LoVo (cell line): ENCODE measurements around the gene KANK4.

Experiments used
- DNase-seq: peaks from one replicate; pipeline ENCODE4 v3.0.0-alpha.2; 2016; ENCODE audit warnings: low spot score

KANK4 gene

DNA sequence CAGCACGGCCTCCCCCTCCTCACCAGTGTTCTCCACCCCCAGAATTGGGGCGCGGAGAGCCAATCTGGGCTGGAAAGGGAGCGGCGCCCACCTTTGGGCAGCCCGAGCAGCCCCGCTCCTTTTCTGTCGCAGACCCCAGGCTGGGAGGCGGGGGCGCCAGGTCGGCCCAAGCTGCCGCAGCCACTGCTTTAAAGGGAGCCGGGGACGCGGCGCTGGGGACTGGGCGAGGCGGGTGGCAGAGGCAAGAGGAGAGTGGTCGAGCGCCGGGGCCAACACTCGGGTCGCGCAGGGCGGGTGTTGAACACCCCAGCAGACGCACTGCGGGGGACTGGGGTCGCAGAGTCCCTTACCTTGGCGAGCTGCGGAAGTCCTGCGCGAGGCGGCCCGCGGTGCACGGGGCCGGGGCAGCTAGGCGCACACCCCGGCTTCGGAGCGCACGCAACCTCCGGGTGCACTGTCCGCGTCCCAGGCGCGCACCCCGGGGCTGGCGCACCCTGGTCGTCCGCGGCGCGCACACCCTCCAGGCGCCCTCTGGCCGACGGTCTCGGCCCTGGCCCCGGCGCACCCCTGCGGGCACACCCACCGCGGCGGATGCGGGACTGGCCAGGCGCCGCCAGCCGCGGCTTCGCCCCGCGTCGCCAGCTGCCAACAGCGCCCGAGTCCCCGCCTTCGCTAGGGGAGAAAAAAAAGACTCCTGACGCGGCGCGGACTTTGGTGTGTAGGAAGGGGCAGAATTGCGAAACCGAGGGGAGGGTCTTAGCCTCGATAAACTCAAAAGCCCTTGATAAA, at the start of gene KANK4:
TSS of gene KANK4 (minus strand) at position 679 of the 789 bp plus-strand sequence. CDS start 37,870 bp downstream, outside the sequence.
- DNase-seq, result peak; percentile 8

DNA sequence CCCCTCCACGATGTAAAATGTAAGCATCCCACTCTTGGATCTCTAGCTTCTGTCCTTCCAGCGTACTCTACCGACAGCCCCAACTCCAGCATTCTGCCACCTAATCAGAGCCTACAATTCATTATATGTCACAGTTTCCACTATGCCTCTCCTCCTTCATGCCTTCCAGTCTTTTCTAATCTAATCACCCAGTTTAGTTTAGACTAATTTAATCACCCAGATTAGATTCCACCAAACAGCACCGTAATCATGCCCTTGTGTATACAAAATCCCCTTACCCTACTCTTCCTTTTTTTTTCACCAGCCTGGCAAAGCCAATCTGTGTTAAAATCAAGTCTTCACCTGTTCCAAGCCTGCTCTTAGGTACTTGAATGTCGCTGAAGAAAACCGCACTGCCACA, 49.8 kb upstream of the KANK4 start:
- no peak for DNase-seq

DNA sequence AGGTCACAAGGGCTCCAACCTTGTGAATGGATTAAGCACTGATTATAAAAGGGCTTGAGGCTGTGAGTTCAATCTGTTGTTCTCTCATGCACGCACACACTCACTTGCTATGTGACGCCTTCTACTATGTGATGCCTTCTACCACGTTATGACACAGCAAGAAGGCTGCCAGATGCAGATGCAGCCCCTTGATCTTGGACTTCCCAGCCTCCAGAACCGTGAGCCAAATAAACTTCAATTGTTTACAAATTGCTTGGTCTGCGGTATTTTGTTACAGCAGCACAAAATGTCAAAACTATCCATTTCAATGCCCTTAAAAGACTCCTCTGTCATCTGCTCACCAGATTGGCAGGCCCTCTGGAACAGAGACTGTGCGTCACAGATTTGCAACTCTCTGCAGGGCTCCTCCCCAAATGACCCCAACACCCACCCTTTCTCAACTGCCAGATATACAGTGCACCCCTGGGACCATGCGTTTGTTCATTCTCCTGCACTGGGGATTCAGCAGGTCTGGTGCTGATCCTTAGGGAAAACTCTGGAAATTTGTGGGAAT, 47.8 kb upstream of the KANK4 start:
- no peak for DNase-seq

DNA sequence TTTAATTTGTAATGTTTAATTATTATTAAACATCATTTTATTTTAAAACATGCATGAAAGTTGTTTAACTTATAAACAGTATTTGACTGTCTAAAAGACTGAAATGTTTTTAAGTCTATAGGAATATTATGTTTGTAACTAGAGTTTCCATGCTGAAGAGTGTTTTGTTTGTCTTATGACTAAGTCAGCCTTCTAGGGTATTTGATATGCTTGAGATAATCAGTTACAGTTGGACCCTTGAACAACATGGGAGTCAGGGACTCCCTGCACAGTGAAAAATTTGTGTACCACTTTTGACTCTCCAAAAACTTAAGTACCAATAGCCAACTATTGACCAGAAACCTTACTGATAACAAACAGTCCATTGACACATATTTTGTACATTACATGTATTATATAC, 45.5 kb upstream of the KANK4 start:
- DNase-seq, result no peak

DNA sequence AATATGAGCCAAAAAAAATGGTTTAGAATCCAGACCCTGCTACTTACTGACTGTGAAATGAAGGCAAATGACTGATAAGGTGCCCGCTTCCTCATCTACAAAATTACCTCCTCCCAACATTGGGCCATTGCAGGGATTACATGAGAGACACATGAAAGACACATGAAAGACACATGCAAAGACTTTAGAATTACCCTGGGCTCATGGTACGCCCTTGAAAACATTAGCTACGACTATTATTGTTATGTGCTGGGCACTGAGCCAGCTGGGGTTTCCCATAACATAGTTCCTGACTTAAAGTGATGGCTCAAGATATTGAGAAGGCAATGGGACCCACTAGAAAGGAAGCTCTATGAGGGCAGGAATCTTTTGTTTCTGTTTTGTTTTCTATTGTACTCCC, 43.7 kb upstream of the KANK4 start:
- DNase-seq, result no peak

DNA sequence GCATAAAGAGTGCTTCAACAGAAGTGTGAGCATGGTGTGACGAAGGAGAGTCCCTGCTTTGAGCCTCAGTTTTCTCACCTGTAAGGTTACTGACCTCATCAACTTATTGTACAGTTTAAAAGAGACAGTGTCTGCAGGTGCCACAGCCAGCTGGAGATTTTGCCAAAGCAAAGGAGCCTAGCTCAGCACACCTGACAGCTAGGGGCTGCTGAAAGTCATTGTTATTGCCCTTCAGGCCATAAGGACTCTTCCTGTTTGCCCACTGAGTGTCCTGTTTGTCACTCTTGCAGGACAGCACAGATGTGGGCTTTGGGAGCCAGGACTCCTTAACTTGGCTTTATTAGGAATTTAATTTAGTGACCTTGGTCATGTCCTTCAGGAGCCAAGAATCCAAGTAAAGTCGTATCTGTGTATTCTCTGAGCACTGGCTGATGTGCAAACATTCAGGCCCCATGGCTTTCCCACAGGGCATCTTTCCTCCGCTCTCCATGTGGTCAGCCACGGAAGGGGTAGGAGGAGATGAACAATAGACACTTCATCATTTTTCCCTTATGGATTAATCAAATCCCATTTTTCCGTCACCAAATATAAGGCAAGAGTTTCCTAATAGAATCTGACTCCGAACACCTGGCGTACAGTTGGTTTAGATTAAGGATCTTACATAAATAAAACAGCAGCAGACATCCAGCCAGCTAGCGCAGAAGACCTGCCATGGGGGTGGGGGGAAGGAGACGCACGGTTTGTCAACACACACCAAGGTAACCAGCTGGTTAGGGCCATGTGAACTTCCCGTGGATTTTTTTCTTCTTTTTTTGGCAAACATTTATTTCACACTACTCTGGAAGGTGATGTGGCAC, 43.1 kb upstream of the KANK4 start:
- no peak for DNase-seq

DNA sequence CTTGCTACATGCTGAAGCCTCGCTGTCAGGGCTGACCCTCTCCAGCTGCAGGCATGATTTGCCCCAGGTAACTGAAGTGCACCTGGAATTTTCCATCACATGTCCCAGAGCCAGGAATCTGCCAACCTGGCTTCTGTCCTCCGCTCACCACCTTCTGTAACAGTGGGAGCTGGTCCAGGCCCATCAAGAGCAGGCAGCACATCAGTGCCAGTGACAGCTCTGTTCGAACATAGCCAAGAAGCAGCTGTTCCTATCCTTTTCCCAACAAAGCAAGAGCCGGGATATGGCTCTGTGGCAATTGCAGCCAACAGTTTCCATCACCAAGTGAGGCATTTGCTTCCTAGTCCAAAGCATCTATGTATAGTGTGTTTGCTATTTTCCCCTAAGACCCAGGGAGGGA, 42.2 kb upstream of the KANK4 start:
- no peak for DNase-seq

DNA sequence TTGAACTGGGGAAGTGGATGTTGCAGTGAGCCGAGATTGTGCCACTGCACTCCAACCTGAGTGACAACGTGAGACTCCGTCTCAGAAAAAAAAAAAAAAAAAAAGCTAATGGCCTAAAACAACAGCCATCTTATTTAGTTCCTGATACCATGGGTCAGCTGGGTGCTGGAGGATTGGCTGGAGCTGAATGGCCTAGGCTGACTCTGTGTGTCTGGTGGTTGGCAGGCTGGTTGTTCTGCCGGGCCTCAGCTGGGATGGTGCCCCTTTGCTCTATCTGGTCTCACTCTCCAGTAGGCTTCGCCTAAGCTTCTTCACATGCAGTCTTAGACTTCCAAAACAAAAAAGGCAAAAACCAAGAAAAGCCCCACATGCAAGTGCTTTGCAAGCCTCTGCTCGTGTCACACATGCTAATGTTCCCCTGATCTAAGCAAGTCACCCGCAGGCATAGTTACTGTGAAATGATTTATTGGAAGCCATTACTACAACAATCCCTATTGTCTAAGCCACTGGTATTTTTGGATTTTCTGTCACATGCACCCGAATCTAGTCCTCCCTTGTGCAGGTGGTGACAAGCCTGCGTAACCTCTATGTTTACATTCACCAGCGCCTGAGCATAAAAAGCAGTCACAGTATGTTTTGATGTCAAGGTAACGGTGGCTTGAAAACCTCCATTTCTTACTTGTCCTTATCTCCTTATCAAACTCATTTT, 39.6 kb upstream of the KANK4 start:
- DNase-seq, result no peak

DNA sequence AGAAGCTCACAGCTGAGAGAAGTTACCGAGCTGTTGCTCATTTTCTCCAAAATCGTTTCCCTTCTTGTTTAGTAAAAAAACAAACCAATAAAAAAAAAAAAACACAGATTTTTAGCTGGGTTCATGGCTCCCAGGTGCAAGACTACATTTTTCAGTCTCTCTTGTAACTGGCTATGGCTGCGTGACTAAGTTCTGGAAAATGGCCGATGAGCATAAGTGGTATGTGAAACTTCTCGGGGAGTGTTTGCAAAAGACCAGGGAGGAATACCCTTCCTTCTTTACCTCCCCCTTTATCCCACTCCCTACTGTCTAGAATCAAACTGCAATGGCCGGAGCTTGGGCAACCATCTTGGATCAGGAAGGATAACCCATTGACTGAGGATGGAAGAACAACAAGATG, 38.7 kb upstream of the KANK4 start:
- DNase-seq, result no peak

DNA sequence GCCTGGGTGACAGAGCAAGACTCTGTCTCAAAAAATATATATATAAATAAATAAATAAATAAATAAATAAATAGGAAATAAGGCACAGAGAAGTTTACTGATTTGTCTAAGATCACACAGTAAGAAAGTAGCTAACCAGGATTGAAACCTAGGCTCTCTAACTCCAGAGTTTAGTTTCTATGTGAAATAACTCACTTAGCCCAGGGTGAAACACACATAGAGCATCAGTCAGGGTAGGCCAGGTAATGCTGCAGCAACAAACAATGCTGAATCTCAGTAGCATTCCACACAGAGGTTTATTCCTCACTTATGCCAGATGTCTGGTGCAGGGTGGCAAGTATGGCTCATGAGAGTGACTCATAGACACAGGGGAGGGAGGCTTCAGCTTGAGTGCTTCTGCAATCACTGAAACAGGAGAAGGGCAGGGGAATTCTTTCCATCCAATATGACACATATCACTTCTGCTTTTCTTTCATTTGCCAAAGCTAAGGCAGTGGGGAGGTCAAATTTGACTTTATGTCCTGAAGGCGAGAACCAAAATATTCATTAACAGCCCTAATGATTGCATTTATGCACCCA, 37.1 kb upstream of the KANK4 start:
- DNase-seq, result peak; percentile 6

DNA sequence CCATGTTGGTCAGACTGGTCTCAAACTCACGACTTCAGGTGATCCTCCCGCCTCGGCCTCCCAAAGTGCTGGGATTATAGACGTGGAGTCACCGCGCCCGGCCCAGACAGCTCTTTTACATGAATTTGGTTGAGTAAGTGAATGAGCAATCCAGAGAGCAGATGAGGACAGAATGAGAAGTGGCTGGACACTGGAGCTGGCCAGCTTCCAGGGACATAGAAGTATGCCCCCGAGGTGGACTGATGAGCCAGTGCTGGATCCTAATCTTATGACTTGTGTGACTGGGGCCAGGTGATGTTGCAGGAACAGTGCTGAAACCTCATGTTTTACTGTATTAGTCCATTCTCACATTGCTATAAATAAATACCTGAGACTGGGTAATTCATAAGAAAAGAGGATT, 35.9 kb upstream of the KANK4 start:
- DNase-seq, result no peak

DNA sequence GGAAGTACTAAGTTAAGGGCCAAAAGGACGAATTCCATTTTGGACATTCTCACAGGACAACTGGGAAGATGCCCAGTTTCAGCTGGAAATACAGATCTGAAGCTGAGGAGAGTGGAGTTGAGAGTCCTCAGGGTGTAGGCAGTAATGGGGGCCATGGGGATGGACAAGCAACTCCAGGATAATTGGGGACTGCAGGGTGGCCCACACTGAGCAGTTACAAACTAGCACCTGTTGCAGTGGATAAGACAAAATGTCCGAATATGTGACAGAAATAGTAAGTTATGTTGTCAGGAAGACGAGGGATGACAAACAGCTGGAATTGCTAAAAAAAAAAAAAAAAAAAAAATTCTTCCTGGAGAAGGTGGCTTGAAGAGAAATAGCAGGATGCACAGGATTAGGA, 34.6 kb upstream of the KANK4 start:
- DNase-seq, result no peak

DNA sequence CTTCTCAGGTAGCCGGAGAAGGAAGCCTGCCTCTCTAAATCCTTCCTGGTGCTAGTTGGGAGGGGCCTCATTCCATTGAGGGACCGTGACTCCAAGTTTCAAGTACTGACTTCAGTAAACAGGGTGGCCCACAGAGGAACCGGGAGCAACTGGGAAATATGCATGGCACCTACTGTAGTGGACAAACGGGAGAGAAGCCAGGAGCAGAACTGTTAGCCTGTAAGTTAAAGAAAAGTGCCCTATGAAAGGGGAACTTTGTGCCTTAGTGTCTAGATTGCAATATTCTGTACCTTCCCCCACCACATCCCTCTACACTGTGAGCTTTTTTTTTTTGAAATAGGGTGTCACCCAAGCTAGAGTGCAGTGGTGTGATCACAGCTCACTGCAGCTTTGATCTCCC, 33.2 kb upstream of the KANK4 start:
- no peak for DNase-seq

DNA sequence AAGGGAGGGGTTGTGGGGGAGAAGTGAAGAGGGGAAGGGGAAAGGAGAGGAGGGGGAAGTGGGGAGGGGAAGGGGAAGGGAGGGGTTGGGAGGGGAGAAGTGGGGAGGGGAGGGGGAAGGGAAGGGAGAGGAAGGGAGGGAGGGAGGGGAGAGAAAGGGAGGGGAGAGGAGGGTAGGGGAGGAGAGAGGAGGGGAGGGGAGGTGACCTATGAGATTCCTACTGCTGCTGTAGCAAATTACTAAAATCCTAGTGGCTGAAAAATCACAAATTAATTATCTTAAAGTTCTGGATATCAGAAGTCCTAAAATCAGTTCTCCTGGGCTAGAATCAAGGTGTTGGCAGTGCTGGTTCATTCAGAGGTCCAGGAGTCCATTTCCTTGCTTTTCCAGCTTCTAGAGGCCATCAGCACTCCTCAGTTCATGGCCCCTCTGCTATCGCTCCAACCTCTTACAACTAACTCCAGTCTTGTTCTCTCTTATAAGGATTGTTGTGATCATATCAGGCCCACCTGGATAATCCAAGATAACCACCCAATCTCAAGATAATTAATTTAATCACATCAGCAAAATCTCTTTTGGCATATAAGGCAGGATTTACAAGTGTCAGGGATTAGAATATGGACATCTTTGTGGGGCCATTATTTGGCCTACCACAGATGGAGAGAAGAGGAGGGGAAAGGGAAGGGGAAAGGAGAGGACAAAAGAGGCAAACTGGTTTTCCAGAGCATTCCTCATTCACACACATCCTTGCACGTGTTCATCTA, 30.4 kb upstream of the KANK4 start:
- no peak for DNase-seq

DNA sequence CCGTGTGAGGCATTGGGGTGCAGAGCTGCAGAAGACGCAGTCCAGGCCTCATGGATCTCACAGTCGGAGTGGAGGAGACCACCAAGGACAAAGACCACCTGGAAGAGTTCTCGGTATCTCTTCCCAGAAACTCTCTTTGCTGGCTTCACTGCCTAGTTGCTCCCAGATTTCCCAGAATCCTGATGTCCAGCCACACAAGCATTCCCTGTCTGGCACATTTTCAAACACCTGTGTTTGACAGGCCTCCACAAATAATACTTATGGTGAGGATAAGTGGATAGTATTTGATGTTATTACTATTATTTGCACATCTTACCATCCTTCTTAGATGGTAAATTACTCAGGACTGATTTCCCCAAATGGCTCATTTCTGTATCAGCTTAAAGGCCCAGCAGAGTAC, 27.7 kb upstream of the KANK4 start:
- no peak for DNase-seq

DNA sequence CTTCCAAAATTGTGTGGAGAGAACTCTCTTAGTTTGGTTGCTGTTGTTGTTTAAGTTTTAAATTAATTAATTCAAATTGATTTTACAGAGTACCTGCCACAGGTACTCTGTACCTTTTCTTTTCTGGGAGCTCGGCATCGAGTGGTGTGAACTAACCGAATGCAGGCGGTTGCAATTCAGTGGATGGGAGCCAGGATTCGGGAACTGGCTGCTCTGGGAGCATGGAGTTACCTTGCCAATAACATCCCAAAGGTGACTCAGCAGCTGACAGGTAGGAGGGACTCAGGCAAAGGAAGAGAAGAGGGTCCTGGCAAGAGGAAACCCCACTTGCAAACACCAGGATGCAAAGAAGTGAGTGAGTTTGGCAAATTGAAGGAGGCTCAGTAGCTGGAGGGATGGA, 24.7 kb upstream of the KANK4 start:
- DNase-seq, result no peak

DNA sequence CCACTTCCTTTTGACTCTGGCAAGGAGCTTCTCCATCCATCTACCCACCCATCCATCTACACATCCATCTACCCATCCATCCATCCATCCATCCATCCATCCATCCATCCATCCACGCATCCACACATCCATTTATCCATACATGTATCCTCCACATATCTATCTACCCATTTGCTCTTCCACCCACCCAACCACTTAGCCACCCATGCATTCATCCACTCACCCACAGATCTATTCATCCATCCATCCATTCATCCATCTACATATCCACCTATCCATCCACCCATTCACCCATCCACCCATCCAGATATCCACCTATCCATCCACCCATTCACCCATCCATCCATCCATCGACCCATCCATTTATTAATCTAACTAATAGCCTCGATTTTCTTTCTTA, 23.0 kb upstream of the KANK4 start:
- no peak for DNase-seq

DNA sequence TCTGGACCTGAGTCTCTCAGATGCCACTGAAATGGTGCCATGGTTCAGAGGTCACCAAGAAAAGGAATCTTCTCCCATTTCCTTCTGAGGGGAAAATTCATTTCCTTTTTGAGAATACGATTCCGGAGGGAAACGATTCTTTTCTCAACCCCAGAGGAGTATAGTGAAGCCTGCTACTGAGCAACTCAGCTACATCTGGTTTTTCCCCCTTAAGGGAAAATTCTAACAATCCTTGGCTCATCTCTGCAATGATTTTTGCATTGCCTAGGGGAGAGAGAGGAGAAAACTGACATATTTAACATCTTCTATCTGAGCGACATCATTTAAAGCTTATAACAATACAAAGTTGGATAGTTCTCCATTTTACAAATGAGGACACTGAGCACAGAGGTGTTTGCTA, 22.4 kb upstream of the KANK4 start:
- DNase-seq, result no peak

DNA sequence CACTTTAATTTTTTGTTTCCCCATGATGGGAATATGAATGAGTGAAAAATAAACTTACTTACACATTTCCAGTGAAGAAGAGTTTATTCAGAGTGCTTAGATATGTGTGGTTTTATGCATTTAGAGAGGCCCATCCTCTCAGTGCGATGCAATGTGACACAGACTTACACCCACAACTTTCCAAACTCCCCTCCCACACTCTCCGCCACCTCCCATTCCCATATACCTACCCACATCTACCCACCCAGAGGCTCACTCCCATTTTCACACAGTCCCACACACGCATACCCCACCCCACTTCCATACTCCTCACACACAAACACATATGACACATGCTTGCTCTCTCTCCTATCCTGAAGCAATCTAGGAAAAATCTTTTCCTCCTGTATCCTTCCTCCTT, 21.9 kb upstream of the KANK4 start:
- no peak for DNase-seq

DNA sequence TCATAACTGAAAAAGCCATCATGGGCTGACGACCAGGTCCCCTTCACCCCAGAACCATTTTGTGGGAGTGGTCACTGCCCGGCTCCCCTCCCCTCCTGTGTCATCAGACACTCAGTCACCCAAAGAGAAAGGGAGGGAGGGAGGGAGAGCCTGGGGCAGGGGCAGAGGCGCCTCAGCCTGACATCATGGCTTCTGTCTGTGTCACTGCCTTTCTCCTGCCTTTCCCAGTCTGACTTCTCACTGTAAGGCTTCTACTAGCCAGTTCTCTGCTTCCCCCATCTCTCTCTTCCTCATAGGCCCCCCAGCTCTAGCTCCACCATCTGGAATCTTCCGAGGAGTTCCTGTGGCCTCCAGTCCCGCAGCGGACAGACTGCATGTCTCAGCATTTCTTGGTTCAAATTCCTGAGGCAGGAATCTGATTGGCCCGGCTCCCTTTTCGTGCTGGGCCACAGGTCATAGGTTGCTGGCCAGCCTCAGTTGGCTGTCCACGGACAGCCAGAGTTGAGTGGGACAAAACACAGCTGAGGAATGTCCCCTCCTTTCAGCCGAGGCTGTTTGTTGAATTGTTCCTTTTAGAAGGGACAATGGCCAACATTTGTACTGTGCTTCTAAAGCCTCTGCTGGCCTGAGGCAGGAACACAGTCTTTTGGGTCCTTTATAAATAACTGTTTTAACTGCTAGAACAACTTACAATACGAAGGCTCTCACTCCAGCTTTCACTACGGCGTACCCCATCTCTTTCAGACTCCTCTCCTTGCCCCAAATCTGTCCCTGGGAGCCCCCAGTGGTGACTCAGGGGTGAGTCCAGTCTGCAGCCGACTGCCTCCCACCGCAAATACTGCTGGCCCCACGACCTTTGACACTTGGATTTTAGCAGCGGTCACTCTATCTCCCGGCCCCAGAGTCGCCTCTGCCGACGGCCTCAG, 18.7 kb upstream of the KANK4 start:
- no peak for DNase-seq
